Endometrium (tissue), 2 donors: ENCODE results near the gene VAMP2.

Experiments used
- FAIRE-seq: peaks from 2 replicates; lab custom pipeline; 2012; peaks lifted over from hg19 to GRCh38; lab: Jason Lieb, UNC
- donor health status: control.
- donor health status: control.

VAMP2 gene

GRCh38 chr17:8162233-8162996 lies at the start of gene VAMP2:
VAMP2 (minus strand) TSS chr17:8162948; CDS start chr17:8162879, 69 bp downstream.
- no peak for FAIRE-seq

- no peak for FAIRE-seq
These were observed 48.2 kb upstream of the VAMP2 start for GRCh38 chr17:8210761-8211458.

GRCh38 chr17:8209907-8210760 lies 47.4 kb upstream of the VAMP2 start, which contains the start of gene AURKB:
AURKB (minus strand) TSS chr17:8210575; CDS start chr17:8210224, 351 bp downstream.
- peak; percentile 88 for FAIRE-seq

GRCh38 chr17:8206536-8206935 lies 43.8 kb upstream of the VAMP2 start:
- no peak for FAIRE-seq

- FAIRE-seq = no peak
These were observed 42.2 kb upstream of the VAMP2 start for GRCh38 chr17:8204761-8205555.

GRCh38 chr17:8192070-8192815 lies 29.5 kb upstream of the VAMP2 start:
- peak; percentile 85 for FAIRE-seq

GRCh38 chr17:8190506-8190905 lies 27.8 kb upstream of the VAMP2 start:
- no peak for FAIRE-seq

GRCh38 chr17:8189711-8190477 lies 27.1 kb upstream of the VAMP2 start, which contains the start of gene BORCS6:
BORCS6 (minus strand) TSS chr17:8190180; CDS start chr17:8190140, 40 bp downstream.
- peak; percentile 91 for FAIRE-seq

GRCh38 chr17:8189041-8189710 lies 26.4 kb upstream of the VAMP2 start:
- FAIRE-seq = no peak

GRCh38 chr17:8188263-8188839 lies 25.6 kb upstream of the VAMP2 start:
- no peak for FAIRE-seq

- peak; percentile 95 for FAIRE-seq
These were observed 24.9 kb upstream of the VAMP2 start for GRCh38 chr17:8187517-8188262.

- FAIRE-seq = peak; percentile 82
These were observed 24.2 kb upstream of the VAMP2 start for GRCh38 chr17:8186787-8187516.

GRCh38 chr17:8186446-8186786 lies 23.7 kb upstream of the VAMP2 start:
- FAIRE-seq = no peak

GRCh38 chr17:8185582-8186445 lies 23.1 kb upstream of the VAMP2 start:
- no peak for FAIRE-seq

- FAIRE-seq = no peak
These were observed 14.4 kb upstream of the VAMP2 start for GRCh38 chr17:8176998-8177731.
